Cardiac muscle cell (in vitro differentiated cells and primary cell): ENCODE results near the gene CMTM4. TPM values are rescaled to one million over a fixed set of nuclear protein-coding genes. Genes with fewer than 3 reads are reported as not detected.
A peak's percentile ranks its signal among the peaks of the same experiment; 100 is the strongest.

ENCODE experiments used
- DNase-seq, 2 donors: peaks; one replicate each; pipeline versions ENCODE4 v3.0.0 to v3.0.0-alpha.2; 2010 to 2017; ENCODE audit warnings: low read depth in 1 of 2, low spot score in 1 of 2
- H3K27ac ChIP-seq: fragments of 200-600 bp; sonication (generic); 2 replicates; pipeline ENCODE4 v1.5.1; 2016
- H3K27me3 ChIP-seq: fragments of 200-600 bp; sonication (generic); 2 replicates; pipeline ENCODE4 v1.6.0; 2016; ENCODE audit warnings: control low read depth
- H3K36me3 ChIP-seq: fragments of 200-600 bp; sonication (generic); 2 replicates; pipeline ENCODE4 v1.5.1; 2016; ENCODE audit warnings: control low read depth
- H3K4me1 ChIP-seq: fragments of 200-600 bp; sonication (generic); 2 replicates; pipeline ENCODE4 v1.8.1; 2017; ENCODE audit warnings: low read depth, mild to moderate bottlenecking, mixed run types
- H3K4me3 ChIP-seq: fragments of 200-600 bp; sonication (generic); 2 replicates; pipeline ENCODE4 v1.5.1; 2016; ENCODE audit warnings: mild to moderate bottlenecking
- H3K9me3 ChIP-seq: fragments of 200-600 bp; sonication (generic); 2 replicates; pipeline ENCODE4 v1.5.1; 2017; ENCODE audit warnings: low read depth, mild to moderate bottlenecking, control low read depth
- CTCF ChIP-seq: IDR thresholded peaks from 2 replicates; pipeline ENCODE4 v1.5.1; 2012; ENCODE audit warnings: low read depth, mild to moderate bottlenecking, low read length
- polyA plus RNA-seq: library from polyadenylated mRNA; unstranded; fragments of >200 nt; fragmentation: Nextera tagmentation; extraction: Ambion mirVana; gene quantifications from 2 replicates; pipeline ENCODE4 v1.2.1, GENCODE V29; 2016
- total RNA-seq: library from RNA; depleted of rRNA; stranded (reverse); fragments of >200 nt; gene quantifications from 2 replicates; pipeline ENCODE4 v1.2.3, GENCODE V29; 2016

Gene CMTM4
- total and polyA plus RNA-seq, 2 experiments from 2014 or later, result 19.7 to 61.6 TPM

- Histone ChIP-seq H3K4me3 (no peak overlapping the region), H3K27ac (no peak overlapping the region), H3K27me3 (peaks cover 45% of the 10 kb centered on the region), H3K36me3 (no peaks in the 10 kb centered on the region), H3K4me1 (peaks cover 3% of the 10 kb centered on the region), H3K9me3 (no peaks in the 10 kb centered on the region)
- TF ChIP-seq CTCF, result no peak
- peak; percentile 17 to 69 for DNase-seq
These were observed 115.8 kb downstream of the CMTM4 start for GRCh38 chr16:66580605-66581209.

GRCh38 chr16:66578651-66579531 lies 117.7 kb downstream of the CMTM4 start, which contains the start of gene CMTM2:
TSS of gene CMTM2 (plus strand) at chr16:66579463. CDS start at chr16:66579608, 145 bp downstream.
- Histone ChIP-seq H3K4me1 (peaks cover 3% of the 10 kb centered on the region), H3K9me3 (no peaks in the 10 kb centered on the region), H3K27ac (no peak within 1 kb of the TSS), H3K4me3 (no peak within 1 kb of the TSS), H3K36me3 (no peaks in the 10 kb centered on the region), H3K27me3 (peaks cover 45% of the 10 kb centered on the region)
- peak in 1 of 2 donors; percentile 12 for DNase-seq
- no peak for TF ChIP-seq CTCF

- no peak for DNase-seq
These were observed 120.2 kb downstream of the CMTM4 start for GRCh38 chr16:66576296-66576695.

GRCh38 chr16:66575060-66575459 lies 121.5 kb downstream of the CMTM4 start:
- Histone ChIP-seq H3K9me3 (no peaks in the 10 kb centered on the region), H3K27ac (no peak overlapping the region), H3K4me3 (no peak overlapping the region), H3K4me1 (no peaks in the 10 kb centered on the region), H3K27me3 (peaks cover 34% of the 10 kb centered on the region), H3K36me3 (no peaks in the 10 kb centered on the region)
- no peak for DNase-seq
- TF ChIP-seq CTCF, result no peak

More at GRCh38 chr16:66576296-66576695, 120.2 kb downstream of the CMTM4 start:
- Histone ChIP-seq H3K36me3 (no peaks in the 10 kb centered on the region), H3K27me3 (peaks cover 45% of the 10 kb centered on the region), H3K27ac (no peak overlapping the region), H3K9me3 (no peaks in the 10 kb centered on the region), H3K4me3 (no peak overlapping the region), H3K4me1 (peaks cover 3% of the 10 kb centered on the region)
- TF ChIP-seq CTCF, result no peak

- TF ChIP-seq CTCF, result no peak
- no peak overlapping the region for H3K4me3 ChIP-seq
- H3K36me3 ChIP-seq, result no peaks in the 10 kb centered on the region
- H3K27ac ChIP-seq, result no peak overlapping the region
- DNase-seq, result no peak
- H3K4me1 ChIP-seq, result no peaks in the 10 kb centered on the region
- no peaks in the 10 kb centered on the region for H3K9me3 ChIP-seq
- H3K27me3 ChIP-seq, result peaks cover 29% of the 10 kb centered on the region
These were observed 122.0 kb downstream of the CMTM4 start for GRCh38 chr16:66574531-66574930.
